Fibroblast of skin of right biceps (primary cell): Measurements from ENCODE around the gene KIAA1755.

Experiments used
- DNase-seq: peaks from one replicate; pipeline ENCODE4 v3.0.0-alpha.2; 2013

KIAA1755 gene

GRCh38 chr20:38216746-38217595 is 43.6 kb downstream of the KIAA1755 start:
- no peak for DNase-seq

- DNase-seq, result no peak
Measured at GRCh38 chr20:38216201-38216600, 44.3 kb downstream of the KIAA1755 start.

DNA sequence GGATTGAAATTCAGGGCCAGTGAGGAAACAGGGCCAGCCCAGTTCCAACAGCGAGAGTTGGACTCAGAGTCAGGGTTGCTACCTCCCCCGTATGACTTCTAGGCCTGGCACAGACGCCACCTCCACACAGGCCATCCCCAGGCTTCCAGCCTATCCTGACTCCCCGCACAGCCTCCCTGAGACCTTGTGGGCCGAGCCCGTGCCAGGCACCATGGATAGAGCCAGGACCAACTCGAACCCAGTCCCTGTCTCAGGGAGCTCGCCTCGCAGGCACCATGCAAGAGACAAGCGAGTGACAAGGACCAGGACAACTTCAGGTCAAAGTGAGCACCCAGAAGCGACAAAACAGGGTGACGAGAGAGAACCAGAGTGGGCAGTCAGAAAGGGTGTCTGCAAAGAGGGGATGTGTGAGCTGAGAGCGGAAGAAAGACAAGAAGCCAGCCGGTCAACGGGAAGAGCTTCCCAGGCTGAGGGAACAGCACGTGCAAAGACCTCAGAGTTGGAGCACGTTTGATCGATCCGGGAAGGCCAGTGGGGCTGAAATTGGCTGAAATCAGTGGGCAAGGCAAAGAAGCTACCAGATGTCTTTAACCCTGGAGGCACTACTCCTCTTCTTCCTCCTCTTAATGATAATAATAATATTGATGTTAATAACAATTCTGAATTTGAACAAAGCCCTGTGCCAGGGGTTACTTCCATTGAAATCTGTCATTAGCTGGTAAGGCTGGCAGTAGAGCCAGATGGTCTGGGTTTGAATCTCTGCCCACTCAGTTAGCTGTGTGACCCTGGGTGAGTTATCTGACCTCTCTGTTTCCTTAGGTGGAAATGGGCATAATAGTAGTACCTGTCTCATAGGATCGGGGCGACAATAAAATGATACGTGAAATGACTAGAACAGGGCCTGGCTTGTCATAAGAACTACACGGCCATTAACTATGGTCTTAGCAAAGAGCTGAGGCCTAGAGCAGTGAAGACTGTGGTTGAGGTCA is 45.0 kb downstream of the KIAA1755 start:
- DNase-seq, result no peak

- no peak for DNase-seq
Measured at GRCh38 chr20:38214256-38215193, 46.0 kb downstream of the KIAA1755 start.

GRCh38 chr20:38213607-38213940 is 47.0 kb downstream of the KIAA1755 start:
- DNase-seq, result no peak

GRCh38 chr20:38212806-38213606 is 47.5 kb downstream of the KIAA1755 start:
- no peak for DNase-seq

DNA sequence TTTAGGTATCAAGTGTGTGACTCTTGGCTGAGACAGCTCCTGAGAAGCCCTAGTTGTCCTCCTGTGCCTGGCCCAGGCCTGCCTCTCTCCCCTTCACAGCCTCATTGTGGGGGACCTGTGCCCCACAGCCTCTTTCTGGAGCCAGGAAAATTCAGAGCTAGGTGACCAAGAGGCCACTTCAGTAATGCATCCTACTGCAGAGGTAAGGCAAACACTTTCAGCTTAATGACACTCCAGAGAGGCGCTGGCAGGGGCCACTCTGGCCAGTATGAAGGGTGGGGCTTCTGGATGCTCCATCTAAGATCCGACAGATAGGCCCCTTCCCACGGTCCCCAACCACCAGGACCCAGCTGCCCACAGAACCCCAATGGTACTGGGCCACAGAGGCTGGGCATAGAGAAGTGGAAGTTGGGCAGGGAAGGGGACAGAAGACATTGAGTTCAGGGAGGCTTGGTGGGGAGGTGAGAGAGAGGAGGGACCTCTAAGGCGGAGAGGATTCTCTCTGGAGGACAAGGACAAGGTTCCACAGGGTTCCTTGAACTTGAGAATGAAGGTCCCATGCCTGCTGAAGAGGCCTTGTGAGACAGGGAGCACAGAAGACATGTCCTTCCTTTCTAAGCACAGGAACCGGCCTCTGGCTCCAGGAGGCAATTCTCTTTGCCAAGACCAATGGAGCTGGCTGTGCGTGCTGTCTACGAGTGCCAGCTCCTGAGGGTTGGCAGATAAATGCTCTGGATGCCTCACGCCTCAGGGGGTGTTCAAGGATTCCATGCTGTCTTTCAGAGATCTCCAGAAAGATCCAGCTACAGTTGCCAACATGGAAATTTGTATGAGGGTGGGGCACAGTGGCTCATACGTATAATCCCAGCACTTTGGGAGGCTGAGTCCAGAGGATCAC is 49.1 kb downstream of the KIAA1755 start:
- DNase-seq, result no peak

DNA sequence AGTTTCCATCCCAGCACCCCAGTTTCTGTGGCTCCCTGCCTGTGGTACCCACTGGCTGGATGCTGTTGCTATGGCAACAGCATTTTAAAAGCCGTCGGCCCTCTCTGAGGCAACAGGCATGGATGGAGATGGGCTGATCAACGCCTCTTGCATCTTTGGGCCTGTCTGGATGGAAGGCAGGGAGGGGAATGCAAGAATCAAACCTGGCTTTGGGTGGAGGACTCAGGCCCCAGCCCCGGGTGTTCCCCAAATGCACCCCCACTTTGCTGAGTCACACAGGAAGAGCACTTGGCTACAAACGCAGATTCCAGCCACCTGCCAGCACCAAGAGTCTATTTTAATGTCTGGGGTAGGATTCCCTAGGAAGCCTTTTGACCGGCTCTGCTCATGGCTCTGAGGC is 49.8 kb downstream of the KIAA1755 start:
- no peak for DNase-seq

GRCh38 chr20:38209736-38210405 is 50.7 kb downstream of the KIAA1755 start:
- DNase-seq, result no peak

GRCh38 chr20:38209054-38209675 is 51.4 kb downstream of the KIAA1755 start:
- DNase-seq, result no peak

DNA sequence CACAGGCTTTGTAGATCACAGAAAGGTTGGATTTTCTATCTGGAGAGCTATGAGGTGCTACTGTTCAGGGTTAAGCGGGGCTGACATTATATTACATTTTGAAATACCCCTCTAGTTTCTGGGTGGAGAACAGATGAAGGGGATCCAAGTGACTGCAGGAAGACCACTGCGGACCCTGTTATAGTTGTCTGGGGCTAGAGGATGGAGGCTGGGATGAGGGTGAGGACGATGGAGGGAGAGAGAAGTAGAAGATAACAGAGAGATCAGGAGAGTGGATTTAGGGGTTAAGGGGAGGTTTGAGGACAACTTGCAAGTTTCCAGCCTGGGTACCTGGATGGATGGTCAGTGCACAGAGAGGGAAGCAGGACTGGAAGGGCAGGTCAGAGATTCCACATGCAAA is 52.0 kb downstream of the KIAA1755 start:
- DNase-seq, result no peak

GRCh38 chr20:38208088-38208487 is 52.4 kb downstream of the KIAA1755 start:
- DNase-seq, result no peak

DNA sequence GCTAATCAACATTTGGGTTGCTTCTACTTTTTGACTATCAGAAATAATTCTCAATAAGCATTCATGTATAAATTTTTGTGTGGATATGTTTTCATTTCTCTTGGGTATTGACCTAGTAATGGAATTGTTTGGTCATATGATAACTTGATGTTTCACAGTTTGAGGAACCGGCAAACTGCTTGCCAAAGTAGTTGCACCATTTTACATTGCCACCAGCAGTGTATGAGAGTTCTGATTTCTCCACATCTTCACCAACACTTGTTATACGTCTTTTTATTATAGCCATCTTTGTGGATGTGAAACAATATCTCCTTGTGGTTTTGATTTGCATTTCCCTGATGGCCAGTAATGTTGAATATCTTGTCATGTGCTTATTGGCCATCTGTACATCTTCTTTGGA is 52.9 kb downstream of the KIAA1755 start:
- no peak for DNase-seq

- DNase-seq, result no peak
Measured at GRCh38 chr20:38205001-38205400, 55.5 kb downstream of the KIAA1755 start.

DNA sequence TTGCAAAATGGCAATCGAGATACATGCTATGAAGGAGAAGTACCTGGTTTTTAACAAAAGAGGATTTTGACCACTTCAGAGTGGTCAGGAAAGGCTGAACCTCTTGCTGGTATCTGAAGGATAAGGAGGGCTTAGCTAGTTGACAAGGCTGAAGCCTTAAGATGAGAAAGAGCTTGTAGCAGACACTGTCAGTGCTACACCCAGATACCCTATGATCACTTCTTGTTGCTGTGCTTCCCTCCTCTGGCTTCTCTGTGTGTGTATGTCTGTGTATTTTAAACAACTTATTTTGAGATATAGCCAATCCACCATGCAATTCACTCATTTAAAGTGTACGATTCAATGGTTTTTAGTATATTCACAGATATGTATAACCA is 56.6 kb downstream of the KIAA1755 start:
- DNase-seq, result no peak

DNA sequence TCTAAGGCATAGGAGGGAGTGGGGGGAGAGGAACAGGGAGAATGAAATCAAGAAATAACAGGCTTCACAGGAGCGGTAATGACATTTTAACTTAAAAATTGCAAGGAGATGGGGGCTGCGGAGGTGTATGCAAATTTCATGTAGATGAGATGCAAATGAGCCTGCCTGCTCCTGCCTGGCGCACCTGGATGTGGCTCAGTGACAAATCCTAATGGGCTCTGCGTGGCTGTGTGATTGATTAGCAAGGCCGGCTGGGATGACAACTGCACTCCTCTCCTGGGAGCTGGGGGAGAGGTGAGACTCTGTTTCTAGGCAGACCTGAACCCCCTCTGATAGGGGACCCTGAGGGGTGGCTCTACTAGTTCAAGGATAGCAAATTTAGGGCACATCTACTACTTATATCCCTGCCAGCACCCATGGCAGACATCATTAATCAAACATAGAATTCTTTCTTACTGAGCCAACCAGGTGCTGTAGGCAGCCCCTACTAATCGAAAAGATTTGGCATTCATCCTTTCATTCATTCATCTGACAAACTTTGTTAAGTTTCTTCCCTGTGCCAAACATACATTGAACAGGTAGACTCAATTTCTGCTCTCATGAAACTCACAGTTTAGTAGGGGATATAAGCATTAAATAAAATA is 57.1 kb downstream of the KIAA1755 start:
- DNase-seq, result no peak

DNA sequence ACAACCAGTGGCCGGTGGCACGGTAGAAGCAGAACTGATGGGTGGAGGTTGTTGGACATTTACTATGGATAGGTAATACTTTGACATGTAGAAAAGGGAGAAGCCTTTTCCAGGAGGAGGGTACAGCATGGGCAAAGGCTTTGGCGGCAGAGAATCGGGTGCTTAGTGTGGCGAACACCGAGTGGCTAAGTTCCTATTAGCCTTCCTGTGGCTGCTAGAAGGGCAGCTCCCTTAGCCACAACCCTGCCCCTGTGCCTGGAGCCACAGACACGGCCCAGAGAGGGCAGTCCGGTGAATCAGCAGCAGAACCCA is 57.6 kb downstream of the KIAA1755 start:
- DNase-seq, result no peak

DNA sequence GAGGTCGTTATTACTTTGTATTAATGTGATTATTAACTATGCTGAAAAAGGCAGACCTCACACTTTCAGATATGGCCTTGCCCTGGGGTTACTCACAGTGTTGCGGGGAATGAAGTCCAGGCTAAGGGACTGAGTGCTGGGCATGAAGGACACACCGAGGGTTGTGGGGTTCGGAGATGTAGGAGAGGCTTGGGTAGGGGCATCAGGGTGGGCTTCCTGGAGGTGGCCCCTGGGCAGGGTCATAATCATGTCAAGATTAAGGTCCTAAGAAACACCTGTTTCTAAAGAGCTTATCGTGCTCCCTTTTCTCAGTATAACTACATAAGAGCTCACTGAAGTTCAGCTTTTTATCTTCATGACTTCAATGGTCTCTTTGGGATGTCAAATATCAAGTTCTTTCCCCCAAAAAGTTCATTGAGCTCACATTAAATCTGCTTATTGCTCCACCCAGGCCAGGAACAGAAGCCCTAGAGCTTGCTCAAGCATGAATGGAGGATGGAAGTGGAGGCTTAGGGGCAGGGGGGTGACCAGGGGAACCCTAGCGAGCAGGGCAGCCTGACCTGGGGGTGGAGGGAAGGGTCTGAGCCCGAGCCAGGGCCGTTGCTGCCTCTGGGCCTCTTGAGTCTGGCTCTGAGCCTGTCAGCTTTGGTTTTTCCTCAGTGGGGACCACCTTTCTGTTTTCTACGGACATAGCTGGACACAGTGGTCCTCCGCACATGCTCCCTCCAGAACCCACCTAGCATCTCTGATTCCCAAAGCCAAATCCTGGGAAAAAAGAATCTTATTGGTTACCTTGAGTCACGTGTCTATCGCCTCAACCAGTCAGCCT is 58.2 kb downstream of the KIAA1755 start:
- DNase-seq, result no peak
